PC-3 (cell line): Measurements from ENCODE around the gene USP22.

Experiments
- CTCF ChIP-seq: fragments of 300-600 bp; sonication (generic); conservative IDR thresholded peaks from 2 replicates; pipeline ENCODE4 v1.5.1; 2017; ENCODE audit warnings: antibody characterized with exemption, low read depth, mild to moderate bottlenecking, low read length
- EZH2 ChIP-seq: fragments of 300-600 bp; sonication (generic); IDR thresholded peaks from one replicate; pipeline ENCODE4 v1.6.1; 2017; ENCODE audit warnings: antibody characterized with exemption, mild to moderate bottlenecking, low read length; ENCODE audit not compliant: unreplicated experiment
- EZH2phosphoT487 ChIP-seq: fragments of 300-600 bp; sonication (generic); IDR thresholded peaks from 2 replicates; pipeline ENCODE4 v1.6.1; 2018; ENCODE audit warnings: mild to moderate bottlenecking, antibody characterized with exemption, low read length, borderline replicate concordance

DNA sequence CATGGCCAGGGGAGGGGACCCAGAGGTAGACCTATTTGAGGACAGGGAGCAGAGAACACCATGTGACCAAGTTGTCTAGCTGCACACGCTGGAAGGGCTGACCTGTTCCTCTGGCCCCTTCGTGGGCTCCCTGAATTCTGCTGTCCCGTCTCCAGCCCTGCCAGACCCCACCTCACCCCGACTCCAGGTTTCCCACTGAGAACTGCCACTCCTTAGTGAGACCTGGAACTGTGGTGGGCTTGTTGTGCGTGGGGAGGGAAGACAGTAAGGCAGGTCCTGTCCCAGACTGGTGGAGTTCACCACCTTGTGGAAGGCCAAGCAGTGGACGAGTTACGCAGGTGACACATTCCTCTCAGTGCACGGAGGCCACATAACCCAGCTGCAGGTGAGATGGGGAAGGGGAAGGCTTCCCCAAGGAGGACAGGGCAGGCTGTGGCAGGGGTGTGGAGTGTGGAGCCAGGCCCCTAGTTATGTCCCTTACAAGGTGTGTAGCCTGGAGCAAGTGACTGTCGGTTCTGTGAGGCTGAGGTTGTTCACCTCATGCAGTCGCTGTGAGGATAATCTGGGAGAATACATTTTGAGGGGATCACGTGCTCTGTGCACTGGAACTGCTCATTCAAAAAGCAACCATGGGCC, 54.7 kb downstream of the USP22 start:
- TF ChIP-seq CTCF (no peak), EZH2 (no peak), EZH2phosphoT487 (no peak)
